Left renal cortex interstitium (tissue), 4 donors: ENCODE results near the gene PXDC1. TPM values are rescaled to one million over a fixed set of nuclear protein-coding genes. Genes with fewer than 3 reads are reported as not detected.

Experiments used
- DNase-seq, 4 donors: peaks; one replicate each; pipeline ENCODE4 v3.0.0-alpha.2; 2013; ENCODE audit warnings: low read depth in 4 of 4, low spot score in 2 of 4, missing footprints in 1 of 4
- polyA plus RNA-seq, 4 donors: library from polyadenylated mRNA; unstranded; fragments of 120-200 nt; gene quantifications; one replicate each; pipeline ENCODE4 v1.2.1, GENCODE V29; 2013; ENCODE audit not compliant: insufficient read length in 4 of 4

PXDC1 gene
- polyA plus RNA-seq, 4 donors, result 19.5 to 25.5 (median 20.5) TPM

DNA sequence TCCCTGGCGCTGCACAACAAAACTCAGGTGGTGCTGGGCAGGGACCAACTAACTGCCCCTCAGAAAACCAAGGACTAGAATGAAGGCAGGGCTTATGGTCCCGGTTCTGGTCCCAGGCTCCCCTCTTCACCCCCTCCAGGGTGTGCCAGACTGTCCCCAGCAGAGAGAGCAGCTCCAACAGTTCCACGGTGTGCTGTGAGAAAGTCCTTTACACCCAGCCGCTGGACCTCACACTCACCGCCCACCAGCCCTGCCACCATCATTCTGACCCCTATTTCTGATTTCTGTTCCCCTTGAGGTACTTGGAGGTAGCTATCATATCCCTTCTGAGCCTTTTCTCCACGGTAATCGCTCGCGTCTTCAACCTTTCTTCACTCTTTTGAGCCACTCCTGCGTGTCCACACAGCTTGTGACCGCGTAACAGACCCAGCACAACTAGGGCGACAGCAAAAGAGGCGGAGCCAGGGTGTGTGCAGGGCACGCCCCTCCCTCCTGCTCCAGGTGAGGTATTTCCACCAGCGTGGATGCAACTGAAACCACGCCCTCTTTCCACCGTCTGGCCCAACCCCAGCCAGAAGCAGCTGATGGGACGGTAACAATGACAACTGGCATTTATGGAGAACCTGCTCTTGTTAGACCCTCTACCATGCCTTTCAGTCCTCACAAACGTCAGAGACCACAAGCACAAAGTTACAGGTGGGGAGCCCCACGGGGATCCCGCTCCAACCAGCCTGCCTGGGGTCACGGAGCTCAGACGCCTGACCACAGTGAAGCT, 2.3 kb downstream of the PXDC1 start:
- DNase-seq, result no peak

DNA sequence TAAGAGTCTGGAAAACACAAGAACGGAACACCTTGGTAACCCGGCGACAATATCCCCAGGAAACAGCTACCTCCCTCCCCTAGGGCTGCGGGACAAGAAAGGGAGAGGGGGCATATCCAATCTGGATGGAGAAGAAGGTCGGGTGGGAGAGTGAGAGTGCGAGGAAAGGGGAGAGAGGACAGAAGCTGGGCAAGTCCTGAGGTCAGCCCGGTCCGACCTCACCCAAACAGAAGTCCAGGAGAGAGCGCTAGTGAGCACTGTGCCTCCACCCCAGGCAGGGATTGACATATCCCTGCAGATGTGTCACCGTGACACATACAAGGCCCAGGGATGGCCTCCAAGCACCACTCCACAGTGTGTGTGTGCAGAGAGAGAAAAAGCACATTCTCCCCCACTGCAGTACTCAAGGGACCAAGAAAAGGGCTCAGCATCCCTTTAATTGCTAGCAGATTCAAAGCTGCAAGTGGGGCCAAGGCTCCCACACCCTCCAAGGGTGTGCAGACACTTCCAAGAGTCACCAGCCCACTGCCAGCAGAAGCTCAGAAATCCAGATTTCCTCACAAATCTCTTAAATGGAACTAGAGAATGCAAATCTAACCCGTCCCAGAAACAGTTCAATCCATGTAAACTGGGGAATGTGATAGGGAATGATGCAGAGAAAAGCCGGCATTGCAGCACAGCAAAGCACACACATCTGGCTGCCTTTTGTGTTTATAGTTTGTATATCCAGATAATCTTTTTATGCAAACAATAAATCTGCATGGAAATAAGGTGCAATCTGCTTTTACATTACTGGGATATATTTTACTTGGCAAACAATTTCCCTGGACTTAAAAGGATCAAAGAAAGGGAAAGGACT, 3.1 kb downstream of the PXDC1 start:
- no peak for DNase-seq

DNA sequence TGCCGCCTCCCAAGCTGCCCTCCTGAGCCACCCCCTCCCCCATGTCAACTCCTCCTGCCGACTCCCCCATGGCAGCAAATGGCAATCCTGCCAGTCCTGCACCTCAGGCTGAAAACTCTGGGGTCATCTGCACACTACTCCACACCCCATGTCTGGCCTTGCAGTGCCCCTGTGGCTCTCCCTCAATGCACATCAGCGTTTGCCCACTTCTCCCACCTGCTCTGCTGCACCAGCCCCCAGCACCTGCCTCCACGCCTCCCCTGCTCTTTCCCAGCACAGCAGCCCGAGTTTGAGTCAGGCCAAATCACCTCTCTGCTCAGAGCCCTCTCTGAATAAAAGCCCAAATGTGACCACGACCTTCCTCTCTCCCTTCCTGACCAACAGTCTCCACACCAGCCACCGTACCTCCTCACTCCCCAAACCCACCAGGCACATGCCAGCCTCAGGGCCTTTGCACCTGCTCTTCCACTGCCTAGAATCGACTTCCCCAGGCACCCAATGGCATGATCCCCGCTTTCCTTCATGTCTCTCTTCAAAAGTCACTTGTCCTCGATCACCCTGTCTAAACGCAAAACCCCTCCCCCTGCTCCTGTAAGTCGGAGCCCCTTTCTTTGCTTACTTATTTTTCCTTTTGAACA, 4.3 kb downstream of the PXDC1 start:
- no peak for DNase-seq

DNA sequence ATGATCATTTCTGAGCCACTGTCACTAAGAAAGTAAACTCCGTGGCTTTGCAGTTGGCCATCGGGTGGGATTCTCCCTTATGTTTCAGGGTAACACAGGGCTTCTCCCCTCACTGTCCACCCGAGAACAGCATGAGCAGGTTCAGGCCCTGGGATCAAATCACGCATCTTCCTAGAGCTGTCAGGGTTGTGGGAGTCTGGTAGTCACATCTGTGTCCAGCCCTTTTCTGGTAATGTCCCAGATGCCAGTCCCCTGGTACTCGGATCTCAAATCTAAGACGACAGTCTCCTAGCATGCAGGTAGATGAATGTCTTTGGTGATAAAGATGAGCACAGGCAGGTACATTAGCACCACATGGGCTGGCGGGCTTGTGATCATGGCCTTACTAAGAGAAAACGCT, 4.8 kb downstream of the PXDC1 start:
- DNase-seq, result no peak

DNA sequence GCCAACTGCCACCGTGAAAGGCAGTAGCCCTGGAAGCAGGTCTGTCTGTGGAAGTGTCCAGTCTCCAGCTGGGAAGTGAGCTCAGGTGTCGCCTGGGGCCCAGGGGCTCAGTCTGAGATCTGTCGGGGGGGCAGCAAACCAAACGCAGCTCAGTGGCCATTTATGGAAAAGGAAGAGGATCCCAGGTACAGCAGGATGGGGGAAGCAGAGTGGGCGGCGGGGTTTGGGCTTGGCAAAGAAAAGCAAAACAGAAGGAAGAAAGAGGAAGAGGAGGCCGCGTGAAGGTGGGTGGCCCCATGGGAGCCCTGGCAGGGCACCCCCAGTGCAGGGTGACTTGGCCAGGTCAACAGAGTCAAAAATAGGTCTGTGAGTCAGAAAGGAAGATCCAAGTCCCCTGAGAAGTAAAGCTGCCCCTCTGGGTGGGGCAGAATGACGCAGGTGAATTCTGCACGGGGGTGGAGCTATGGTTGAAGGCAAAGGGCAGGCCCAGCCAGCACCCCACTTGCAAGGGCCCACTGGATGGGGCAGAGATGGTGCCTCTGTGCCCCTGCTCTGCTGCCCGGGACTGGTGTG, 5.3 kb downstream of the PXDC1 start:
- DNase-seq, result no peak

DNA sequence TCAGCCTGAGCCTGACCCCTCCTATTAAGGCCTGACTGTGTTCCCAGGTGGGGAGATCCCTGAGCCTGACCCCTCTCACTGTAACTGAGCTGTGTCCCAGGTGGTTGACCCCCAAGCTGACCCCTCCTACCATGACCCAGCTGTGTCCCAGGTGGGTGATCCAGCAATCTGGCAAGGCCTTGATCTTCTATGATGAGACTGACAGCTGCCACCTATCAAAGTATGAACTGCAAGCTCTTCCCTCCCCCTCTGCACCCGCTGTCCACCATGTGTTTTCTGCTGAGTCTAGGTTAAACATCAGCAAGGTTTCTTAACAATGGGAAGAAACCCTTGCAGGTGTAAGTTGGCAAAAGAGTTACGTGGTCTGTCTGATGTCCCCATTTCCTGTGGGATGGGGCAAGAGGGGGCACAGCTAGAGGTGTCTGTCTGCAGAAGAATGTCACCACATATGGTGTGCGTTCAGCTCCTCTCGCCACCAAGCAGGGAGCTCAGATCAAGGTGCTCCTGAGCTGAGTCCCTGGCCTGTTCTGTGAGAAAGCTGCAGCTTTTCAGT, 5.9 kb downstream of the PXDC1 start:
- DNase-seq, result no peak

DNA sequence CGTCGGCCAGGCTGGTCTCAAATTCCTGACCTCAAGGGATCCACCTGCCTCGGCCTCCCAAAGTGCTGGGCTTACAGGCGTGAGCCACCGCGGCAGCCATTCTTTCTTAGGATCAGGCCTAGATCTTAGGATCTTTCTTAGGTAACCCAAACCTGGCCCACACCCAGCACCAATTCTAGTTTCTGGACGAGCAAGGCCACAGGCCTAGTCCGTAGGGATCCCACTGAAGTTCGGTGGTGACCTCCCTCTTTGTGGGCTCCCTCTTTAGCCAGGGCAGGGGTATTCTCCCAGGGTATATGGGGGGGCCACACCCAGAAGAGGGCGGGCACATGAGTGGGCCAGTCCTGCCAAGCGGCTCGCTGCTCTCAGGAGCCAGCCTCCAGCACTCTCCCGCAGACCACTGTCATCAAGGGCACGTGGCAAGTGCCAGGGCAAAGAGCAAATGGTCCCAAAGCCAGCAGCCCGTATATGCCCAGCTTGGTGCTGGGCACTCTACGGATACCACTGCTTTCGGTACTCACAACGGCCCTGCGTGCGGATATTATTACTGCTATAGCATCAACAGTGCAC, 6.5 kb downstream of the PXDC1 start:
- no peak for DNase-seq

DNA sequence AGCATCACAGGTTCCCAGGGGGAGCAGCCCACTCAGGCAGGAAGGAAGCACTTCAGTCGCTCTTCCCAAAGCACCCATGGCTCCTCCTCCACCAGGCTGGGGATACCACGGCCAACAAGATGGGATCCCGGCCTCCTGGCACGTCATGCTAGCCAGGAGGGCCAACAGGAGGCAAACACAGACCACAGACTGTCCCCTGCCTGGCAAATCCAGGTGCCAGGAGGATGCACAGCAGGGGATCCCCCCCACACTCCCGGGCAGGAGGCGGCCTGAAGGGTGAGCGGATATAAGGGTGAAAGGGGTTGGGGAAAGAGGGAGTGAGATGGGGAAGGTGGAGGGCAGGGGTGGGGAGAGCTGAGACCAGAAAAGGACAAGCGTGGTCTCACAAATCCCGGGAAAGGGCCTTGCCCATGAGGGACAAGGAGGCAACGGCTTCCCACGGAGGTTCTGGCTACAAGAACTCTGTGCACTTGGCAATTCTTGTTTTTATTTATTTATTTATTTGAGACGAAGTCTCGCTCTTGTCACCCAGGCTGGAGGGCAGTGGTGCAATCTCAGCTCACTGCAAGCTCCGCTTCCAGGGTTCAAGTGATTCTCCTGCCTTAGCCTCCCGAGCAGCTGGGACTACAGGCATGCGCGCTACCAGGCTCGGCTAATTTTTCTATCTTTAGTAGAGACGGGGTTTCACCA, 7.2 kb downstream of the PXDC1 start:
- no peak for DNase-seq

DNA sequence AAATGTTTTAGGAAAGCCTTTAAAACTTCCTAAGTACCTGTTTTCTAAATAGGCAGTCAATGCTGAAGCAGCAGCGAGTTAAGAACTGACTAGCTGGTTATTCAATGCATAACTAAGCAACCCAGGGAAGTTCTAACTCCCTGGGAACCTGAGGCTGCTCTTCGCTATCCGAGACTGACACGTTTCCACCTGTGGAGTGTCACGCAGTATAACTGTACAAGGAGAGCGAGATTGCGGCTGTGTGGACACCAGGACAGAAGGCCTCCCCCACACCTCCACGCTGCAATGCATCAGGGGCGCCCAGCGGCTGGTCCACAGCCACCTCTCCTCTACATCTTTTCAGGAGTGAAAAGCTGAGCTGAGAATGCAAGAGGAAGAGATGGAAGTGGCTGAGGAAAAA, 8.0 kb downstream of the PXDC1 start:
- DNase-seq, result no peak

DNA sequence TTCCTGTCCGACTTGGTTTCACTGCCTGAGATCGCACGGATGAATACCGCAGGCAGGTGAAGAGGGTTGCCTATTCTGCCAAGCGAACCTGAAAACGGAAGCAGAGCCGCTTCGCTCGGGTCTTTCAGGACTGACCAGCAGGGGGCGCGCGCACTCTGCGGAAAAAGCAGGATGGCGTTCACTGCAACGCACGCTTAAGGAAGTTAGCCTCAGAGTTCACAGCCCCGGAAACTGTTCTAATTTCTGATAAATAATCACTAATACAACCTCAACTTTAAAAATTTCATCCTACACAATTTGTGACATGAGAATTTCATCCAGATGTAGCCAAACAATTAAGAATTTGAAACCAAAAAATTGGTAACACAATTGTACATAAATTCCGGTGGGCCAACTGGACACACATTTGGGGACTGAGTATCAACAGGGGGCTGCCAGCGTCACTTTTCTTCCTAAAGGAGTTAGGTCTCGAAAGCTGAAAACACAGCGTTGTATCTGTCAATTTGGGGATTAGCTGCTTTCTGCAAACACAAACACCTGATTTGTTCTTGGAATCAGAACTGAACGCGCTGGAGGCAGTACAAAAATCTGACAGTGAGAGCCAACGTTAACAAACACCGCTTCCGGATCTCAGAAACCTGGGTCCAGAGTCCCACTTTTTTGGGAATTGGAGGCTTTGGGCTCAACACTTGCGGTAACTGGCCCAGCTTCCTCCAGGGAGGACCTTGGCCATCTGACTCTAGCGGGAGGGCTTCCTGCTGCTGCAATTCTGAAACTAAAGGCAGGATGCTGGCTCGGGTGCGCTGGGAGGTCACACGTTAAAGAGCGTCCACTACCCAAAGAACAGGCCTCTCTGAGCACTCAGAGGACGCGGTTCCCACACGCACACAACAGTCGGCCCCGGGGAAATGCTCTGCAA, 8.8 kb downstream of the PXDC1 start:
- DNase-seq, result peak in 2 of 4 donors; percentile 66 to 70

DNA sequence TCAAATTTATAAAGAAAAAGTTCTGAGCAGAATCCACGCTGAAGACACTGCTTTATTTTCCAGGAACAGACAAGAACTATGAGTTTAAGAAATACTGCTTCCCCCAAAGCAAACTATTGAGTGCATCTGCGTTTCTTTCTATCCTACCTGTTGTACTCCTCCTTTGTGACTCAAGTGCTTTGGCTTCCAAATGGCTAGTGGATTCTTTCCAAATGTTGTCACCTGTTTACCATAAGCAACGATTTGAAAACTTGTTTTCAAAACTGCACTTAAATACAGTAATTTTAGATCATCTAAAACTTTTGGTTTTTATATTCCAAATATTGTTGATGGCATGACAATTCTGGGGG, 9.5 kb downstream of the PXDC1 start:
- DNase-seq, result no peak

DNA sequence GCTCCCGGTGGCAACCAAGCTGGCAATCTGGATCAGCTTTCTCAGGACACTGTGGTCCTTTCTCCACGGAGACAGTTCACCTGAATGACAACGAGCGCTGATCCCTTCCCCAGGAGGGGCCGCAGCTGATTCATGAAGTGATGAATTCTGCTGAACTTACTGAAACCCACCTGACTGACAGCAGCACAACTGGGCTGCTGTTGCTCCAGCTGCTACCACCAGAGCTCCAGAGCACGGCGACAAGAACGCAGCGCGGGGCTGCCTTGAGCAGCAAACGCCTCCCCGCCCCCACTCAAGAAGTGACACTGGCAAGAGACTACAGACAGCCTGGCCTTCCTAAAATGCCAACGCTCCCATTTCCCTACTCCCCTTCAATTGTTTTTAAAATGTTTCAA, 10.0 kb downstream of the PXDC1 start:
- DNase-seq, result no peak

DNA sequence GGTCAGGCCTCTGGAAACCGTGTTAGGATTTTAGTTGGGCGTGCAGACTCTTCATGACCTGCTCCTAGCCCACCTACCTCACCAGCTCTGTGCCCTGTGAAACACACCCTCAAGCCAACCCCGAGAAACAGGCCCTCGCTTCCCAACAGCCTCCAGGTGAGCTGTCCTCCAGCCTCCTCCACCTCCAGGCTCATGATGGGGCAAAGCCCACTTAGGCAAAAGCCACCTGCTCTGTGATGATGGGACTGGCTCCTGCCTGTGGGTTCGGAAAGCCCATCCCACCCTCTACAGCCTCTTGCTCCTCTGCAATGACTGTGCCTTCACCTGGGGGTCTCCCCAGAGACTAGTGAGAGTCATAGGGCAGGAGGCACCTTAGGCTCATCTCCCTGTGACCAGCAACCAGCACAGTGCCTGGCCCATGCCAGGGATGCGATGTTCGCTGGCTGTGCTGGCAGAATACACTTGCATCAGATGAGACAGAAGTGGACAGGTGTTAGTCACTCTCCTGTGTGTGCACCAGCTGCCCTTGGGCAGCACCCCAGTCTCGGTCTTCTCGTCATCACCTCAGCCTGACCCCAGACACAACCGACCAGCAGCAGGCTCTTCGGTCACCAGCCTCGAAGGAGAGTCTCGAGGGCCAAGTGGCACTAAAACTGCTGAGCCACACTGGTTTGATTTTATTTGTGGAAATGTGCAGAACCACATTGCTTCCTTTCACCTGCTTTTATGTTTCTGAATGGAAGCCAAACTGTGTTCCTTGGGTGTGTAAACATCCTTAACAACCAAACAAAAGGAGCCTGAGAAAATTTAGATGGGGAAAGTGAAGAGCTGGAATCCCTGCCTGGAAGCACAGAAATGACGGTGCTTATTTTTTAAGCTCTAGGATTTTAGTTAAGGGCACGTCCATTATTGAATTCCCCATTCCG, 10.7 kb downstream of the PXDC1 start:
- no peak for DNase-seq

DNA sequence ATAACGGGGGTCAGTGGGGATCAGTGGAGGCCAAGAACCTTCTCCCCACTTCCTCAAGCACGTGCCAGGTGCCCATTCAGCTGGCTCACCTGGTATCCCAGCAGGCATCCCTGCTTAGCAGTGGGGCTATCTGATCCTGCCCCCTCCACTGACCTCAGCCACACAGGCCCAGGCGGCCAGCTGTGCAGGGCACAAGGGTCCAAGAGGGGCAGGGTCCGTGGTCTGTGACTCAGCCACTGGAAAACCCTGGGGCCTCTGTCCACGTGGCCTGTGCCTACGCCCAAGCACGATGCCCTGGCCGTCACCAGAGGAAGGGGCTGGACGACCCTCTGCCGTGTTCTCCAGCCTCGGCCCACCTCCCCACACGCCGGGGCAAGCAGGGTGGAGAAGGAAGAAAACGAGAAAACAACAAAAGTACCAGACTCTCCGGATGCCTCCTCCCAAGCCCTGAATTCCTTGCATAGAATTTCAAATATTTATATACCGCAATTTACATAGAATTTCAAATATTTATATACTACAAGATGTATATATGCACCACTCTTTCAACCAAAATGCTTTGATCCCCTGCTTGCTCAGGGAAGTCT, 12.1 kb downstream of the PXDC1 start:
- DNase-seq, result no peak

DNA sequence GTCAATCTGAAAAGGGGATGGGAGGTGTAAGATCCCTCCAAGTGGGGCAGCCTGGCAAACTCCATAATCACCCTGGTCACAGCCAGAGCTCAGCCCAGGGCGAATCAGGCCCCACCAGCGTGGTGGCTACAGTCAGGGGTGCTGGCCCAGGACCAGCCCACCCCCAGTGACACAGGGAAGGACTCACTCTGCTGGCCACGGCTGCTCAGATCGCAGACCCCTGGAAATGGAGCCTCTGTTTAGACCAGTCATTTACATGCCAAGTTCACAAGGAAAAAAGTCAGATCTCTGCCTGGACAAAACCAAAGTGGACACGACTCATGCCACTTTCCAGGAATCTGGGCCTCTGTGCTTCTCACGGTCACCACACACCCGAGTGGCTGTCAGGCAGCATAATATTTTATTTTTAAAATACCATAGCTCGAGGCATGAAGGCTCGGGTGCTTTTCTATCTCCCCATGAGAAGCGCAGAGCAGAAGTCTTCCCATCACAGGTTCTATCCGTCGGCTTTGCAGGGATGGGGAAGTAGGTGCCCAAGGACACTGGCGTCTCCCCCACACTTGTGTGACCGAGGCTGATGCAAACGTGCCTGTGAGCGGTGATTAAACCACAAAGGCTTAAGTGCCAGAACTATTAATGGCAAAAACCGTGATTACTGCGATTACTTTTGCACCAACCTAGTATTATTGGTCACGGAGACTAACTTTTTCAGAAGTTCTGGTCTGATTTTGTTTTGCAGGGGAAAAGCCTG, 13.0 kb downstream of the PXDC1 start:
- no peak for DNase-seq

DNA sequence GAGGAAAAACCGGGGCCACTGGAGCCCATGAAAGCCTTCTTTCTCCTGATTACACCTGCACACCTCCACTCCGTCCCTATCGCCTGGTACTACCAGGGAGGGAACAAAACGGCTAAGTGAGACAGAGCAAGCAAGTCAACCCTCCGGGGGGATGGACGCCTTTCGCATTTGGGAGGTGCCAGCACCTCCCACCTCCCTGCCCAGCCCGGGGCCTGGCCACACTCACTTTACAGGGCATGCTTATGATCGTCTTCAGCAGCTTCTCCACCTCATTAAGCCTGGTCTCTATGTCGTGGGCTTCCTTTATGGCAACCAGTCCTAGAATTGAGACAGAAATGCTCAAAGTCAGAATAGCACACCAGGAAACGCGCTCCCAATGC, 13.7 kb downstream of the PXDC1 start:
- no peak for DNase-seq
